HG03457 (cell line): ENCODE data around the gene HEXB.

Source experiments
- ATAC-seq: cut with Tn5 transposase; IDR thresholded peaks from one replicate; pipeline ENCODE4 v1.9.1; 2021; ENCODE audit warnings: moderate number of reproducible peaks; ENCODE audit not compliant: unreplicated experiment

HEXB gene

GRCh38 chr5:74684900-74685851 is at the start of gene HEXB:
TSS of gene HEXB (plus strand) at chr5:74685233. CDS start at chr5:74685261, 28 bp downstream.
- peak; percentile 69 for ATAC-seq

GRCh38 chr5:74636149-74636548 is 48.9 kb upstream of the HEXB start:
- no peak for ATAC-seq

DNA sequence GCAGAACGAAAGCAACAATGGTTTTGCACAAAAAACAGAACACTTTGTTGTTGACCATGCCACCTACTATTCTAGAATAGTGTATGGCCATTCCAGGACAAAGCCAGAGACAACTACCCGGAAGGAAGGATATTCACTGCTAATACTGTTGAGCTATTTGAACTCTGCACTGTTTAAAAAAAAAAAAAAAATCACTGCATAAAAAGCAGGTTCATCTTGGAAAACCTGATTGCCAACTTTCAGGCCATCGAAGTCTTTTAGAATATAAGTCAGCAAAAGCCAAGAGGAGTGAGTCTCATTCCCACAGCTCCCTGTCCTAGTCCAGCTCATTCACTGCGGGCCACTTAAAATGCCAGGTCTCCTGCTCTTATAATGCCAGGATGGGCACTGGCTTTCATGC is 48.5 kb upstream of the HEXB start:
- no peak for ATAC-seq

GRCh38 chr5:74638544-74638969 is 46.5 kb upstream of the HEXB start:
- no peak for ATAC-seq

GRCh38 chr5:74638970-74639806 is 45.8 kb upstream of the HEXB start:
- ATAC-seq = no peak

DNA sequence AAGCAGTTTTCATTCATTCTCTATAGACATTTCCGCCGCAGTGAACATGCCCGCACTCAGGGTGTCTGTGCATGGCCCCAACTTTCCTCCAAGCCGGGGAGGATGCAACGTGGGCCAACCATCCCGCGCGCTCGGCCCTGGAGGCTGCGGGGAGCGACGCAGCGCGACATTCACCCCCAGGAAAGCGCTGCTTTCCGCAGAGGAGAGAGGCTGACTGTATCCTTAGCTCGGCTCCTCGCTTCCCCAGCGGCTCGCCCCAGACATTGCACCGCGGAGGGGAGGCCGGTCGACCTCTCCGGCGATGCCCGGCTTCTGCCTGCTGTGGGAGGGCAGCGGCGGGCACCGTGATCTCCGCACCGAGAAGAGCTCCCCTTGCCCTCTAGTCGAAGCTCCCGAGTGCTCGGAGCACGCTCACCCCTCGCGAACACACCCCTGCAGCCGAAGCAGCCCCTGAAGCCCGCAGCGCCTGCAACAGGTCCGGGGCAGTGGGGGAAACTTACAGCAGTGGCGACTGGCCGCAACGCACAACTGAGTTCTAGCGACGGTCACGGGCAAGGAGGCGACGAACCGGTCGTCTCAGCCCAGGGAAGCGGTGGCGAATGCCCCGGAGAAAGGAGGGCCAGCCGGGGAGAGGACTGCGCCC is 45.1 kb upstream of the HEXB start:
- ATAC-seq = peak; percentile 9

- ATAC-seq = peak; percentile 47
These were observed 44.5 kb upstream of the HEXB start, which contains the start of gene ENC1 for GRCh38 chr5:74640450-74640953. TSS of gene ENC1 (minus strand) at chr5:74640728. CDS start at chr5:74636485, 4,243 bp downstream.

- ATAC-seq = peak; percentile 2
These were observed 43.9 kb upstream of the HEXB start for GRCh38 chr5:74640954-74641734.

DNA sequence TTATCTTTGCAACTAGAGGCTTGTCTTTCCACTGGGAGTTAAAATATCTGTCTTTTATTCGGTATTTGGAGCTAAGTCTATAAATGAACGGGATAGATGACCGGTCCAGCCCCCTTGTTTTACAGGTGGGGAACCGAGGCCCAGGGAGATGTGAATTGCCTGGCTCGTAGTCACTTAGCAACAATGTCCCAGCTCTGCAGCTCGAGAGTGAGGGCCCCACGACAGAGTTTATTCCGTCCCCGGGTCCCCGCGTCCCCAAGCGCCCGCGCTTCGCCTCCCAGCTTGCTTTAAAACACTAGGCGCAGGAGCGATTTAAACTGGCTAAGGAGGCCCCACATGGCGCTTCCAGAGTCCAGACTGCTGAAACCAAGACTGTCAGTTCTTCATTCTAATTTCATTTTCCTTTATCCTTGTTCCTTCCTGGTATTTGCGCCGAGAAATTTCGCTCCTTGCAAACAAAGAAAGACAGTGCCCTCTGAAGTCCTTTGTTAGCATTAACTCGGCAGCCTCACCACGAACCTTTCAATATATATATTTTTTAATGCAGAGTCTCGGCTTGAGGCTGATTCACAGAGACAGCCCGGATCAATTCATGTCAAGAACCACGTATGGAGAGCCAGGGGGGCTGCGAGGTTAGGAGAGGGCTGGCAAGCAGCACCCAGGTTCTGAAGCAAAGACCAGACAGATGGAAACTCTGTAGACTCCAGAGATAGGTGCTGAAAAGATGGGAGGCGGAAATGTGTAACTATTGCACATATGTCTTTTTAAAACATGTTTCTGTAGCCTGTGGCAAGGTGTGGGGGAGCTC is 43.1 kb upstream of the HEXB start:
- no peak for ATAC-seq

DNA sequence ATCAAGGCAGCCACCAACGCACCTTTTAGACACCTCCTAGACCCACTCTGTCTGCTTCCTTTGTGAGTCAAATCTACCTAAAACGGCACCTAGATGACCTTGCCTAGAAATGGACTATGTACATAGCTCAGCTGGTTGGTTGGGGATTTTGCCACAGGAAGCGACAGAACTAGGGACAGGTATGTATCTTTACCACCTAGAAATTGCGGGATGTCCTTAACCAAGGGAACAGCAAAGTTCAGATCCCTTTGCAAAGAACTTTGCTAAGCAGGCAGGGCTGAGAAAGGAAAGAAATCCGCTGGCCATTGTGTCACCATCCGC is 42.5 kb upstream of the HEXB start:
- no peak for ATAC-seq

DNA sequence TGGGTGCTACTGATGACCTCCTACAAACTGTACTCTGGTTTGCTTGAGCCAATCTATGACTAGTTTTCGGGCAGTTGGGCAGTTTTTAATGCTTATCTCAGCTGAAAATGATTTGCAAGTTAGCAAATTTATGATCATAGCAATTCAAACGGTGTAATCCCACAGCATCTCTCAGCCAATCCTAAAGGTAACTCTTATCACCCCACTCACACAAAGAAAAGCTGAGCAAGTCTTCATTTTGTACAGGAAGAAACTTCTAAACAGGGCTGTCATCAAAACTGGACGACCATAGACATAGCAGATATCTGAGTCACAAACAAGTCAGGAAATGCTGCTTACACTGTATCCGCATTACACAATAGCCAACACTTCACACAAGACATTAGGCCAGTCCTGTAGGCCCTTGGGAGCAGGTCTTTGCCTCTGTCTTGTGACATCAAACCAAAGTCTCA is 41.9 kb upstream of the HEXB start:
- ATAC-seq = no peak

- ATAC-seq = no peak
These were observed 37.9 kb upstream of the HEXB start for GRCh38 chr5:74647096-74647495.

DNA sequence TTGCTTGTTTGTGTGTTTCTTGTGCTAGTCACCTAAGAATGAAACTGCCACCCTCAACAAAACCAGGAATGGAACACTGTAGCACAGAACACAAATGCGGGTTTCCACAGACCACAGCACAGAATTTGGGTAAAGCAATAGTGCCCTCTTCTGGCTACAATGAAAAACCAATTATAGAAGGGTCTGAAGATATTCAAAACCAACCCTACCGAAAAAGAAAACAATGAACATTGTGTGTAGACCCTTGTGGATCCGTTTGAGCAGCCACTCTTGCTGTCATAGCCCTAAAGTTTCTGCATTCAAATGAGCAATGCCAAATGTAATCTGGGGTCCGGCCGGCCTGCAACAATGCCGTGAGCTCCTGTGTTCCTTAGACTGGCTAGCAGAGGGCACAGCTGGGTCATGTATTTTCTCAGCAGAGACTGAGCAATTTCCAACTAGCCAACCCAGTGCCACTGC is 36.2 kb upstream of the HEXB start:
- ATAC-seq = no peak

- no peak for ATAC-seq
These were observed 35.5 kb upstream of the HEXB start for GRCh38 chr5:74649421-74649973.

GRCh38 chr5:74651710-74652109 is 33.3 kb upstream of the HEXB start:
- no peak for ATAC-seq

DNA sequence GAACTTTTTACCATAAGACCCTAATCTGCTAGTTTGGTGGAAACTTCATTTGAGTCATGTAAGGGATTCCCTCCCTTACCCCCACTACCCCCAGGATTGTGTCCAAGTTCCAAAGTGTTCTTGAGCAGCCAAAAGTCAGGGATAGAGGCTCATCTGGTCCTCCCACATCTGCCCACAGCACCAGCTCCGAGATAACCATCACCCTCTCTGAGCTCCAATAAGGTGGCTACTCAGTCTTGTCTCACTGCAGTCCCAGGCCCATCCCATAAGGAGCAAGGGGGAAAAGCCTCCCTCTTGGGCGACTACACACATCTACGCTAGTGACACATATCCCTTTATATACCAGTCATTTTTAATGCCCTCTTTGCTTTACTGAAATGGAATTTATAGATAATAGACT is 32.5 kb upstream of the HEXB start:
- ATAC-seq = no peak

GRCh38 chr5:74653991-74654390 is 31.0 kb upstream of the HEXB start:
- ATAC-seq = no peak

- ATAC-seq = no peak
These were observed 29.8 kb upstream of the HEXB start for GRCh38 chr5:74655206-74655605.

- no peak for ATAC-seq
These were observed 29.3 kb upstream of the HEXB start for GRCh38 chr5:74655716-74656115.
